ENCODE results near the gene TTLL8.

DNA sequence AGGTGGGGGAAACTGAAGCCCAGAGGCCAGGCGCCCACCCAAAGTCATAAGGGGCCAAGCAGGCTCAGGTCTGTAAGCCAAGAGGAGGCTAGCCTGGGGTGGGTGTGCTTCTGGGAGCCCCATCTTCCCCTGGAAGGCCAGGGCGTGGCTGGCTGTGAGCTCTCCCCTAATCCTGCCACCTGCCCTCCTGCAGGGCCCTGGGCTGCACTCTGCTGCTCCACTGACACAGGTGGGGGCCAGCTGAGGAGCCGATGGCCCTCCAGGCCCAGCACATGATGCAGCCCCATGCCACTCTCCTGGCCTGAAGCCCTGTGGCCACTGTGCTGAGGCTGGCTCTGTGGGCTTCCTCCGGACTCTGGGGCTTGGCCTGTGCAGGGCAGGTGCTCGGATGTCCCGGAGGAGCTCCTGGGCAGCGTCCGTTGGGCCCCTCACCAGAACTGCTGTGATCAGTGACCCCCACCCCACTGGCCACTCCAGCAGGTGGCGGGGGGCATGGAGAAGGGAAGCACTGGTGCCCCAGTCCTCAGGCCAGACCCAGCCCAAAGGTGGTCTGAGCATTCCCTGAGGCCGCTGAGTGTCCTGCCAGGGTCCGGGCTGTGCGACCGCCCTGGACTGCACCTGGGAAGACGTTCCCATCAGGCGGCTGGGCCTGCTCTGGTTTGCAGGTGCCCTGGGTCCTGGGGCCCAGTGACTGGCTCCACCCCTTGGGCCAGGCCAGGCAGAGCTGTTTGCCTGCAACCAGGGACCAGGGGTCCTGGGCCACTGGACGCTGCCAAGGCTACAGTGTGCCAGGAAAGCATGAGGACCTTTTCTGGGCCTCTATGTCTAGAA lies 89.1 kb downstream of the TTLL8 start:
- TF ChIP-seq, protein P1, sequence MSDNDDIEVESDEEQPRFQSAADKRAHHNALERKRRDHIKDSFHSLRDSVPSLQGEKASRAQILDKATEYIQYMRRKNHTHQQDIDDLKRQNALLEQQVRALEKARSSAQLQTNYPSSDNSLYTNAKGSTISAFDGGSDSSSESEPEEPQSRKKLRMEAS (IDR thresholded peaks at IDR 0.05; ENCODE audit: insufficient read depth, insufficient read length) = no peak
- no peak for TF ChIP-seq POLR2A (IDR thresholded peaks at IDR 0.05; ENCODE audit: low read depth, low read length)
- TF ChIP-seq, protein P2, sequence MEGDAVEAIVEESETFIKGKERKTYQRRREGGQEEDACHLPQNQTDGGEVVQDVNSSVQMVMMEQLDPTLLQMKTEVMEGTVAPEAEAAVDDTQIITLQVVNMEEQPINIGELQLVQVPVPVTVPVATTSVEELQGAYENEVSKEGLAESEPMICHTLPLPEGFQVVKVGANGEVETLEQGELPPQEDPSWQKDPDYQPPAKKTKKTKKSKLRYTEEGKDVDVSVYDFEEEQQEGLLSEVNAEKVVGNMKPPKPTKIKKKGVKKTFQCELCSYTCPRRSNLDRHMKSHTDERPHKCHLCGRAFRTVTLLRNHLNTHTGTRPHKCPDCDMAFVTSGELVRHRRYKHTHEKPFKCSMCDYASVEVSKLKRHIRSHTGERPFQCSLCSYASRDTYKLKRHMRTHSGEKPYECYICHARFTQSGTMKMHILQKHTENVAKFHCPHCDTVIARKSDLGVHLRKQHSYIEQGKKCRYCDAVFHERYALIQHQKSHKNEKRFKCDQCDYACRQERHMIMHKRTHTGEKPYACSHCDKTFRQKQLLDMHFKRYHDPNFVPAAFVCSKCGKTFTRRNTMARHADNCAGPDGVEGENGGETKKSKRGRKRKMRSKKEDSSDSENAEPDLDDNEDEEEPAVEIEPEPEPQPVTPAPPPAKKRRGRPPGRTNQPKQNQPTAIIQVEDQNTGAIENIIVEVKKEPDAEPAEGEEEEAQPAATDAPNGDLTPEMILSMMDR (IDR thresholded peaks at IDR 0.05; ENCODE audit: extremely low read depth in 1 of 2, insufficient read depth in 1 of 2, low read depth in 1 of 2, low read length in 2 of 2) = no peak
- TF ChIP-seq POLR2AphosphoS5 (IDR thresholded peaks at IDR 0.05; ENCODE audit: insufficient read depth, low read depth, low read length) = no peak
- no peak for TF ChIP-seq EZH2 (IDR thresholded peaks at IDR 0.05; ENCODE audit: borderline replicate concordance, low read depth, low read length, severe bottlenecking)
